CD4-positive, alpha-beta T cell treated with Interleukin-17A for 4 hours (primary cell): ENCODE data around the gene ATG12.

Experiments
- DNase-seq: peaks from one replicate; pipeline ENCODE4 v3.0.0-alpha.2; 2020; ENCODE audit warnings: mixed read lengths

ATG12 gene

GRCh38 chr5:115801984-115802383 lies 39.4 kb downstream of the ATG12 start:
- no peak for DNase-seq

- DNase-seq: no peak
Observed at GRCh38 chr5:115801152-115801551, 40.2 kb downstream of the ATG12 start.

DNA sequence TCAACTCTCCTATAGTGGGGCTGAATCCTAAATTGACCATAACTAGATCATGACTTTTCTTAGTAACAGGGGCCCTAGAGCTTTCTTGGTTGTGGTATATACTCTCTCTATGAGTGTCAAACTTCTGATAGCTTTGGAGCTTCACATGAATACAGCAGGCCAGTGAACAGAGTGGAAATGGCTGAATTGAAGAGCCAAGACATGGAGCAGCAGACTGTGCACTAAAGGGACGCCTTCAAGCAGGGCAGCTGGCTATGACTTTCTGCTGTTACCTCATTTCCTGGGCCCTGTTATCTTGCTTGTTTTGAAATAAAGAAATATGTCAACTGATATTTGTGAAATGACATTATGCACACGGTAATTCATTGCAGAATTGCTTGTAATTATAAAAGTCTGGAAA lies 41.3 kb downstream of the ATG12 start:
- DNase-seq: no peak

DNA sequence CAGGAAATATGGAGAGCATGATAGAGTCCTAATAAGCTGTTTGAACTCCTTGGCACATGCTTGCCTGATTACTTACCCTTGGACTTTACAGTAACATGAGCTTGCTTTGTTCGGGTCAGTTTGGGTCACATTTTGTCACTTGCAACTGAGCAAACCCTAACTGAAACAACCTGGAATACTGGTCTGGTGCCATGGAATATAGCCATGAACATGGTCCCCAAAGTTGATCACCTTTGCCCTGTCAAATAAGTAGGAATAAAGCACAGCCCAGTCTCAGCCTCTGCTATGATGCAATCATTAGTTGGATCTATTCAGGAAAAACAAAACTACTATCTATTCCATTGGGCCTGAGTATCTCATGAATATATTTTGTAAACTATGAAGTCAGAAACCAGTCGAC lies 43.1 kb downstream of the ATG12 start:
- no peak for DNase-seq

DNA sequence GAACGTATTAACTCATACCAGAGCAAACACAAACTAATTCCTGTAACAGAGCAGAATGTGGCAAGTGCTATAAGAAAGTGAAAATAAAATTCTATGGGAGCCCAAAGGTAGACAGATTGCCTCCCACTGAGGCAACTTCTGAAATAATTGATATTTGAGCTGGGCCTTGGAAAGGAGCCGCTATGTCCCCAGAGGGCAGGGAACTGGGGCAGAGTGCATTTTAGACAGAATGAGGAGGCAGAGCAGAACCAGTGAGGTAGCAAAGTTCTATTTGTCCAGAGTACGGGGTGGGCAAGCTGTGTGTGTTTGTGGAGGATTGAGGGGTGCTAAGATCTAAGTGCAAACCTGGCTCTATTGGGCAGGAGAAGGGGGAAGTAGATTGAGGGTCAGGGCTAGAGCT lies 44.7 kb downstream of the ATG12 start:
- DNase-seq: no peak

GRCh38 chr5:115795700-115796099 lies 45.7 kb downstream of the ATG12 start:
- DNase-seq: no peak

DNA sequence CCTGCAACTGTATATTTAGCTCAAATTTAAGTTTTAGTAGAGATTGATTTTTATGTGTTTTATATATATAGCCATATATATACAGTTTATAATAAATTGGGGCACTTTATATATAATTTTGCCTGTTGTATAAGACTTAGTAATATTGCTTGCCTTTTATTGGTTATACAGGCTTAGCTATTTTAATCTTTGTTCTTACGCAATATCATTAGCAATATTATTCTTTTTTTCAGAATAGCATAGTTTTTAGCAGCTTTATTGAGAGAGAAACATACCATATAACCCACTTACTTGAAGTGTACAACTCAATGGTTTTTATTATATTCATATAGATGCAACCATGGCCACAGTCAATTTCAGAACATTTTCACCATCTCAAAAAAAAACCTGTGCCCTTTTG lies 52.9 kb downstream of the ATG12 start:
- DNase-seq: no peak

- no peak for DNase-seq
Observed at GRCh38 chr5:115787426-115787825, 53.9 kb downstream of the ATG12 start.

DNA sequence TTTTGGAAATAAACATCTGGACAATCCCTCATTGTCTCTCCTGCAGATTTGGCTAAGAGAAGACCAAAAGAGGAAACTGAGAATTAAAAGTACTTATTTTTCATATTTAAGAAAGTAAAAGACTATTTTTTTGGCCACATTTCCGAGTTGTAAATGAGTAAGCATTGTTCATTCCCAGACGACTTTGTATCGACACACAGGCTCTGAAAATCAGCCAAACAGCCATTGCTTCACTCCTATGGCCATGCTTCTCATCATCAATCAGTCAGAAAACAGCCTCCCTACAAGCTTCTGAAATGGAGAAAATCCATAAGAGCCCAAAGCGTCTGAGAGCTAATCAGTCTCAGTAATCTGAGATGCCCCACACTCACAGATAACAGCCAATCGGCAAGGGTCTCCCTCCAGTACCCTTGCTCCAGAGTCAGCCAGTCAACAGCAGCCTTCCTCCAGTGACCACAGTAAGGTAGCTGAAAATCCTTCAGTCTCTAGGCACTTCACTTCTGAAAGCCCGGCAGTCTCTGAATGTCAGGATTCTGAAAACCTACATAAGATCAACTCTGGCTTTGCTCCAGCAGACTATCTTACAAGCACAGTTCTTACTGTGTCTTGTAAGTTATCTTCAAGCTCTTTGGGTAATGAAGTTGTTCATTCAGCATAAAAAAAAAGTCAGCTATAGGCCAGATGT lies 55.8 kb downstream of the ATG12 start:
- no peak for DNase-seq

DNA sequence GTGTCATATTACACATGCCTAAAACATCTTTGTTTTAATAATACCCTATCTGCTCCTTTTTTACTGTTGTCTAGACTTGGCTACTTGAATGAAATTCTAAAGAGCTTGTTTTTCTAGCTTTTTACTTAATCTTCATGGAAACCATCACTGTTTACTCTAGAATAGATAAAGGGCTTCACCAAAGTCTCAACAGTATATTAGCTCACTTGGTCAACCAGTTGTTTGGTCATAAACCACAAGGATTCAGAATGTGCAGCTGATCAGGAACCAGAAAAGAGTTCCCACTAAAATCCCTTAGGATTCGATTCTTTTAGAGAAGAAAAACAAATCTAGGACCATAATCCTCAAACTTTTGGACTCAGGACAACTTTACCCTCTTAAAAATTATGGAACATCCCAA lies 62.9 kb downstream of the ATG12 start:
- DNase-seq: no peak
